ENCODE measurements around the gene DLX5.

DLX5 gene

DNA sequence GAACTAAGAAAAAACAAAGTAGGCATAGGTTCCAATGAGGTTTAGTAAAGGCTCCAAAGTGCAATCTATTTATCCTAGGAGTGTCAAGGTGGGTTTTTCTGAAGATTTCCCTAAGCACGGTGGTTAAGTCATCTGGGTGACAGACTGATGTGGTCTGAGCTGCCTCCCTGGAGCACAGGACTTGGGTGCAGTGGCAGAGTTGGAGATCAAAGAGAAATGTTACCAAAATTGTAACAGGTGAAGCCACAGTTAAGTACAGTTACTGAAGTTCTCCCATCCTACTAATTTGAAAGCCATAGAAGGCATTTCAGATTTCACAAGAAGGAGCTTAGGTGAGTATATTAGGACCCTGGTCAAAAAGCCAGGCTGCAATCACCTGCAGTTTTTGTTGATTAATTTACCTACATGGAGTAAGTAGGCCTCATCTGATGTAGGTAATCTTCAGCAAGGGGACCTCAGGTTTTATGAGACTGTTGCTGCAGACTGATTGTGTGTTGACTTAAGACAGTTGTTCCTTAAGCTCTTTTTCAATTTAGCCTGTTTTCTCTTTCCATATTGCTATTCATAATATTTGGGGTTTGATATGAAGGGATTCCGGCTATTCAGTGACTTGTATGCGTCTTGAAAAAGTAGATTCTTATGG lies 16.2 kb downstream of the DLX5 start:
- TF ChIP-seq CTCF (IDR thresholded peaks at IDR 0.05; ENCODE audit: borderline replicate concordance, control extremely low read depth, extremely low read depth, insufficient read depth, missing control alignments), result no peak
- no peak for DNase-seq (ENCODE audit: low spot score)
- in situ Hi-C loops (cut with MboI; ENCODE audit: low sequenced_read_pairs, unreplicated experiment), result no loop called here

DNA sequence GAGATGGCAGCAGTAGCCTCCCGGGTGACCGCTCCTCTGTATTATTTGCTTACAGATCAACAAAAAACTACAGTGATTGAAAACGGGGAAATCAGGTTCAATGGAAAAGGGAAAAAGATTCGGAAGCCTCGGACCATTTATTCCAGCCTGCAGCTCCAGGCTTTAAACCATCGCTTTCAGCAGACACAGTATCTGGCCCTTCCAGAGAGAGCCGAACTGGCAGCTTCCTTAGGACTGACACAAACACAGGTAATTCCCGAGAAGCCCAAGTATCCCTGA lies 17.1 kb downstream of the DLX5 start:
- TF ChIP-seq CTCF (IDR thresholded peaks at IDR 0.05; ENCODE audit: borderline replicate concordance, control extremely low read depth, extremely low read depth, insufficient read depth, missing control alignments), result no peak
- in situ Hi-C loops (cut with MboI; ENCODE audit: low sequenced_read_pairs, unreplicated experiment), result no loop called here
- DNase-seq (ENCODE audit: low spot score), result no peak

DNA sequence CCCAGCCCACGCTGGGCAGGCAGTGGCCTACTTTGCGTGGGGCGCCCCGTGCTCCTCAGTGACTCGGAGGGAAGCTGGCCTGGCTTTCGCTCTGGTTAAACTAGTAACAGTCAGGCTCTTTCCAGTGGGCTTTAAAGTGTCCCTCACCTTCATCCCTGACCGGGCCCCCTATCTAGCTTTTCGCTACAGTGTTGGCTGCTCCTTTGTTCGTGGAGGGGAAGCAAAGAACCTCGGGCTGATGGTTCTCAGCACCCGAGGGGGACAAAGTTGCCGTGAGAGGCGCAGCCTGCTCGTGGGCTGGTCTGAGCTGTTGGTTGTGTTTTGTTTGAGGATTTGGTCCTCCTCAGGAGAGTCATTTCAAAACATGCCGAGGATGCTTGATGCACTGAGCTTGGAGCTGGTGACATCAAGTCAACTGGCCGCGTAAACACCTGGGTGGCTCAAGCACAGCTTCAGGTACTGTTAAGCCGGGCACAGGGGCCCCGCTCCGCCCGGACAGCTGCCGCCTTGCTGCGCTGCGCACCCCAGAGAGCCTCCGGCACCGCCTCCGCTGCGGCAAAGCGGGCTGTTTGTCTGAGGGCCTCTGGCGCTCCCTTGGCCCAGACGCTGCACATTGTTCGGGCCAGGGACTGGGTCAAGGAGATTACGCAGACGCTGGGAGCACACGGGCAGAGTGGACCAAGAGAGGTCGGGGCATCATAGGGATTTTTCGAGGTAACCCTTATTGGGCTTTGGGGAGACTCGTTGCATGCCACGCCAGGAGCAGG lies 17.6 kb downstream of the DLX5 start:
- no peak for TF ChIP-seq CTCF (IDR thresholded peaks at IDR 0.05; ENCODE audit: borderline replicate concordance, control extremely low read depth, extremely low read depth, insufficient read depth, missing control alignments)
- in situ Hi-C loops (cut with MboI; ENCODE audit: low sequenced_read_pairs, unreplicated experiment), result no loop called here
- no peak for DNase-seq (ENCODE audit: low spot score)

DNA sequence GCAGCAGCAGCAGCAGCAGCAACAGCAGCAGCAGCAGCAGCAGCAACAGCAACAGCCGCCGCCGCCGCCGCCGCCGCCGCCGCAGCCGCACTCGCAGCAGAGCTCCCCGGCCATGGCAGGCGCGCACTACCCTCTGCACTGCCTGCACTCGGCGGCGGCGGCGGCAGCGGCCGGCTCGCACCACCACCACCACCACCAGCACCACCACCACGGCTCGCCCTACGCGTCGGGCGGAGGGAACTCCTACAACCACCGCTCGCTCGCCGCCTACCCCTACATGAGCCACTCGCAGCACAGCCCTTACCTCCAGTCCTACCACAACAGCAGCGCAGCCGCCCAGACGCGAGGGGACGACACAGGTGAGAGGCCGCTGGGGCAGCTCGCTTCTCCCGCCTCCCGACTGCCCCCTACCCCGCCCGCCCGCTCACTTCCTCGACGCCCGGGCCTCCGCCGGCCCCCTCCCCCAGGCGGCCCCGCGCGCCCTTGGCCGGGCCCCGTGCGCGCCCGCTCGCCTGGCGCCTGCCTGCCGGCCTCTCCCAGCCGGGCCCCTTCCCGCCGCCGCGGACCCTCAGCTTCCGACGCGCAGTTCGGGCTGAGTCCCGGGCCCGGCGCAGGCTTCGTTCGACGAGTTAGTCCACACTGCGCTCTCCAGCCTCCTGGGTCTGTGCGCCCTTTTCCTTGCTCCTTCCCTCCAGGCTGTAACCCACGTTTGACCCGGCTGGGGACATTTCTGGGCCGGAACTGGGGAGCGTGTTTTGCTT lies 18.4 kb downstream of the DLX5 start:
- in situ Hi-C loops (cut with MboI; ENCODE audit: low sequenced_read_pairs, unreplicated experiment), result no loop called here
- peak; percentile 66 for DNase-seq (ENCODE audit: low spot score)
- no peak for TF ChIP-seq CTCF (IDR thresholded peaks at IDR 0.05; ENCODE audit: borderline replicate concordance, control extremely low read depth, extremely low read depth, insufficient read depth, missing control alignments)

GRCh38 chr7:97005183-97006054 lies 19.2 kb downstream of the DLX5 start, which contains the start of gene DLX6:
Gene DLX6 (plus strand): TSS chr7:97005553. CDS start chr7:97005978, 425 bp downstream.
- in situ Hi-C loops (cut with MboI; ENCODE audit: low sequenced_read_pairs, unreplicated experiment), result no loop called here
- TF ChIP-seq CTCF (IDR thresholded peaks at IDR 0.05; ENCODE audit: borderline replicate concordance, control extremely low read depth, extremely low read depth, insufficient read depth, missing control alignments), result no peak
- DNase-seq (ENCODE audit: low spot score), result no peak
